ENCODE data around the gene TSHZ2.
A peak's percentile ranks its signal among the peaks of the same experiment; 100 is the strongest.

The TSHZ2 gene

GRCh38 chr20:53030061-53030460, 57.9 kb downstream of the TSHZ2 start:
- DNase-seq (ENCODE audit: low read depth) = no peak

GRCh38 chr20:53032046-53032445, 59.9 kb downstream of the TSHZ2 start:
- DNase-seq (ENCODE audit: low read depth) = no peak

- DNase-seq (ENCODE audit: low read depth) = no peak
These were observed 60.3 kb downstream of the TSHZ2 start for GRCh38 chr20:53032478-53032932.

- no peak for DNase-seq (ENCODE audit: low read depth)
These were observed 61.0 kb downstream of the TSHZ2 start for GRCh38 chr20:53033176-53033575.

GRCh38 chr20:53034899-53035298, 62.7 kb downstream of the TSHZ2 start:
- no peak for DNase-seq (ENCODE audit: low read depth)

GRCh38 chr20:53036992-53037391, 64.8 kb downstream of the TSHZ2 start:
- no peak for DNase-seq (ENCODE audit: low read depth)

- no peak for DNase-seq (ENCODE audit: low read depth)
These were observed 65.5 kb downstream of the TSHZ2 start for GRCh38 chr20:53037621-53038020.

GRCh38 chr20:53038299-53038698, 66.1 kb downstream of the TSHZ2 start:
- DNase-seq (ENCODE audit: low read depth) = no peak

GRCh38 chr20:53040693-53041589, 68.8 kb downstream of the TSHZ2 start:
- DNase-seq (ENCODE audit: low read depth) = no peak

GRCh38 chr20:53042521-53042920, 70.4 kb downstream of the TSHZ2 start:
- DNase-seq (ENCODE audit: low read depth) = no peak

GRCh38 chr20:53044296-53044695, 72.1 kb downstream of the TSHZ2 start:
- DNase-seq (ENCODE audit: low read depth) = no peak

GRCh38 chr20:53045941-53046340, 73.8 kb downstream of the TSHZ2 start:
- DNase-seq (ENCODE audit: low read depth) = no peak

GRCh38 chr20:53047203-53047602, 75.0 kb downstream of the TSHZ2 start:
- no peak for DNase-seq (ENCODE audit: low read depth)

- no peak for DNase-seq (ENCODE audit: low read depth)
These were observed 76.2 kb downstream of the TSHZ2 start for GRCh38 chr20:53048387-53048786.

GRCh38 chr20:53050338-53050737, 78.2 kb downstream of the TSHZ2 start:
- peak; percentile 52 for DNase-seq (ENCODE audit: low read depth)

- no peak for DNase-seq (ENCODE audit: low read depth)
These were observed 80.2 kb downstream of the TSHZ2 start for GRCh38 chr20:53052380-53052779.

GRCh38 chr20:53053595-53053994, 81.4 kb downstream of the TSHZ2 start:
- DNase-seq (ENCODE audit: low read depth) = no peak

- no peak for DNase-seq (ENCODE audit: low read depth)
These were observed 83.4 kb downstream of the TSHZ2 start for GRCh38 chr20:53055367-53056067.

- DNase-seq (ENCODE audit: low read depth) = no peak
These were observed 85.4 kb downstream of the TSHZ2 start for GRCh38 chr20:53057579-53057978.

- DNase-seq (ENCODE audit: low read depth) = no peak
These were observed 87.7 kb downstream of the TSHZ2 start for GRCh38 chr20:53059848-53060247.

- DNase-seq (ENCODE audit: low read depth) = no peak
These were observed 89.3 kb downstream of the TSHZ2 start for GRCh38 chr20:53061192-53062108.

- DNase-seq (ENCODE audit: low read depth) = no peak
These were observed 92.8 kb downstream of the TSHZ2 start for GRCh38 chr20:53064935-53065334.
